HEK293 (cell line): Measurements from ENCODE around the gene SMIM29.

Experiments
- BCL11A ChIP-seq: fragments of 450-650 bp; formaldehyde crosslinking; IDR thresholded peaks from 2 replicates; pipeline ENCODE4 v1.5.1; 2016; ENCODE audit warnings: low read depth, missing biosample characterization, missing genetic modification characterization
- EGR2 ChIP-seq: fragments of 450-650 bp; formaldehyde crosslinking; IDR thresholded peaks from 2 replicates; pipeline ENCODE4 v1.5.1; 2016; ENCODE audit warnings: low read depth, missing biosample characterization, missing genetic modification characterization
- GLI4 ChIP-seq: fragments of 450-650 bp; formaldehyde crosslinking; IDR thresholded peaks from 2 replicates; pipeline ENCODE4 v1.5.1; 2016; ENCODE audit warnings: missing biosample characterization, missing genetic modification characterization
- GLIS1 ChIP-seq: fragments of 450-650 bp; formaldehyde crosslinking; IDR thresholded peaks from 2 replicates; pipeline ENCODE4 v1.5.1; 2016; ENCODE audit warnings: missing biosample characterization, missing genetic modification characterization
- GLIS2 ChIP-seq: fragments of 450-650 bp; formaldehyde crosslinking; IDR thresholded peaks from 2 replicates; pipeline ENCODE4 v1.5.1; 2016; ENCODE audit warnings: missing biosample characterization, missing genetic modification characterization
- INSM2 ChIP-seq: fragments of 450-650 bp; formaldehyde crosslinking; IDR thresholded peaks from 2 replicates; pipeline ENCODE4 v1.5.1; 2016; ENCODE audit warnings: missing biosample characterization, missing genetic modification characterization
- KLF10 ChIP-seq: fragments of 450-650 bp; IDR thresholded peaks from 2 replicates; pipeline ENCODE4 v1.5.1; 2018; ENCODE audit warnings: missing biosample characterization, mild to moderate bottlenecking, missing genetic modification characterization
- PATZ1 ChIP-seq: fragments of 450-650 bp; formaldehyde crosslinking; IDR thresholded peaks from 2 replicates; pipeline ENCODE4 v1.5.1; 2016; ENCODE audit warnings: missing biosample characterization, missing genetic modification characterization
- PBX3 ChIP-seq: sonication (generic); formaldehyde crosslinking; IDR thresholded peaks from 2 replicates; pipeline ENCODE4 v1.8.1; 2022; ENCODE audit warnings: mild to moderate bottlenecking, moderate library complexity, missing genetic modification reagents
- RBAK ChIP-seq: fragments of 450-650 bp; formaldehyde crosslinking; IDR thresholded peaks from 2 replicates; pipeline ENCODE4 v1.5.1; 2016; ENCODE audit warnings: missing biosample characterization, missing genetic modification characterization
- SP3 ChIP-seq: fragments of 450-650 bp; formaldehyde crosslinking; IDR thresholded peaks from 2 replicates; pipeline ENCODE4 v1.5.1; 2016; ENCODE audit warnings: missing biosample characterization, missing genetic modification characterization
- TCF7L2 ChIP-seq: IDR thresholded peaks from 2 replicates; pipeline ENCODE4 v1.6.1; 2011; ENCODE audit warnings: low read depth, mild to moderate bottlenecking, inconsistent platforms, low read length, moderate library complexity, borderline replicate concordance
- ZFHX2 ChIP-seq: fragments of 450-650 bp; formaldehyde crosslinking; conservative IDR thresholded peaks from 2 replicates; pipeline ENCODE4 v1.5.1; 2016; ENCODE audit warnings: missing biosample characterization, missing genetic modification characterization
- ZNF146 ChIP-seq: fragments of 450-650 bp; formaldehyde crosslinking; IDR thresholded peaks from 2 replicates; pipeline ENCODE4 v1.5.1; 2016; ENCODE audit warnings: missing biosample characterization, missing genetic modification characterization
- ZNF174 ChIP-seq: fragments of 450-650 bp; formaldehyde crosslinking; IDR thresholded peaks from 2 replicates; pipeline ENCODE4 v1.5.0; 2017; ENCODE audit warnings: missing biosample characterization, mild to moderate bottlenecking, missing genetic modification characterization
- ZNF223 ChIP-seq: fragments of 450-650 bp; formaldehyde crosslinking; IDR thresholded peaks from 2 replicates; pipeline ENCODE4 v1.5.1; 2016; ENCODE audit warnings: missing biosample characterization, missing genetic modification characterization
- ZNF239 ChIP-seq: fragments of 450-650 bp; formaldehyde crosslinking; IDR thresholded peaks from 2 replicates; pipeline ENCODE4 v1.5.1; 2016; ENCODE audit warnings: missing biosample characterization, missing genetic modification characterization
- ZNF366 ChIP-seq: fragments of 450-650 bp; formaldehyde crosslinking; conservative IDR thresholded peaks from 2 replicates; pipeline ENCODE4 v1.5.1; 2016; ENCODE audit warnings: missing biosample characterization, missing genetic modification characterization
- ZNF37A ChIP-seq: fragments of 450-650 bp; IDR thresholded peaks from 2 replicates; pipeline ENCODE4 v1.5.1; 2018; ENCODE audit warnings: missing biosample characterization, missing genetic modification characterization
- ZNF398 ChIP-seq: fragments of 450-650 bp; formaldehyde crosslinking; IDR thresholded peaks from 2 replicates; pipeline ENCODE4 v1.5.1; 2017; ENCODE audit warnings: missing biosample characterization, missing genetic modification characterization
- ZNF433 ChIP-seq: fragments of 450-650 bp; formaldehyde crosslinking; IDR thresholded peaks from 2 replicates; pipeline ENCODE4 v1.5.1; 2016; ENCODE audit warnings: missing biosample characterization, missing genetic modification characterization, low read depth
- ZNF48 ChIP-seq: fragments of 450-650 bp; formaldehyde crosslinking; IDR thresholded peaks from 2 replicates; pipeline ENCODE4 v1.5.1; 2016; ENCODE audit warnings: missing biosample characterization, missing genetic modification characterization
- ZNF530 ChIP-seq: fragments of 450-650 bp; formaldehyde crosslinking; IDR thresholded peaks from 2 replicates; pipeline ENCODE4 v1.5.1; 2016; ENCODE audit warnings: low read depth, missing biosample characterization, missing genetic modification characterization
- ZNF600 ChIP-seq: fragments of 450-650 bp; formaldehyde crosslinking; IDR thresholded peaks from 2 replicates; pipeline ENCODE4 v1.5.1; 2016; ENCODE audit warnings: missing biosample characterization, missing genetic modification characterization
- ZNF629 ChIP-seq: fragments of 450-650 bp; formaldehyde crosslinking; IDR thresholded peaks from 2 replicates; pipeline ENCODE4 v1.5.1; 2017; ENCODE audit warnings: missing biosample characterization, missing genetic modification characterization
- ZNF654 ChIP-seq: fragments of 450-650 bp; formaldehyde crosslinking; IDR thresholded peaks from 2 replicates; pipeline ENCODE4 v1.5.1; 2016; ENCODE audit warnings: low read depth, missing biosample characterization, missing genetic modification characterization
- ZNF692 ChIP-seq: fragments of 450-650 bp; formaldehyde crosslinking; IDR thresholded peaks from 2 replicates; pipeline ENCODE4 v1.5.1; 2016; ENCODE audit warnings: missing biosample characterization, missing genetic modification characterization
- ZNF76 ChIP-seq: fragments of 450-650 bp; formaldehyde crosslinking; IDR thresholded peaks from 2 replicates; pipeline ENCODE4; 2016; ENCODE audit warnings: low read depth, missing biosample characterization, missing genetic modification characterization, borderline replicate concordance

SMIM29 gene

DNA sequence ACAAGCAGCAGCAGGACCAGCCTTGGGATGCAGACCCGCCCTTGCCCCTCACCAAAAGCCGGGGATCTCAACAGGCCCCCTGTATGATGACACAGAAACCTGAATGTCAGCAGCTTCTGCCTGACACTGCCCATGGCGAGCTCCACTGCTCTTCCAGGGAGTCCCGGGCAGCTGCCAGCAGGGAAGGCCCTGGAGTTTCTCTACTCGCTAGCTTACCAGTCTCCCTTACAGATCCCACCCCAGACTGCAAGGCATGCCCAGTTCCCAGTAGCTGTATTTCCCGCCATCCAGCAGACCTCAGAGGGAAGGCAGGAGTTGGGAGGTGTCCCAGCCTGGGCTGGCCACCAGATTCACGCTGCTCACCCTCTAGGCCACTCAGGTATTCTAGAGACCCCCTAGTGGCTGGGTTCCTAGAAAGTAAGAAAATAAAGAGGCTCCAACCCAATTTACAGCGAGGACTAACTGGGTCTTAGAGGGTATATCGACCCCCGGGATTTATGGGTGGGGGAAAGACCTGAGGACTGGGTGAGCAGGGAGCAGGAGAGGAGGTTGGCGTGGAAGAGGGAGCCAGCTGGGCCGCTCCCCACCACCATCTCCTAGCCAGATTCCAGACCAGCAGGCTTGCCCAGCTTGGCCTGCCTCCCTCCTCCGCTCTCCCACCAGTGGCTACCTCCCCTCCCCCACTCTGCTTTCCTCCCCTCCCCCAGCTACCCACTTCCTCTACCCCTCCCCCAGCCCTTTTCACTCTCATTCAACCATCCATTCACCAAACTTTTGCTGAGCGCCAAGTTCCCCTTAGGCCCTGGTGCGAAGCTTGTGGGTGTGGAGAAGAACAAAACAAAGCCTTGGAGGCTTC, 21.8 kb downstream of the SMIM29 start (continued):
- TF ChIP-seq ZNF146 (tag by site-specific recombination), result no peak
- no peak for TF ChIP-seq TCF7L2
- TF ChIP-seq KLF10, result no peak
- TF ChIP-seq ZNF433 (tag by site-specific recombination), result no peak
- TF ChIP-seq RBAK, result no peak
- TF ChIP-seq ZNF398 (tag by site-specific recombination), result peak; percentile 21; the same call in 1 of the 2 replicates
- TF ChIP-seq ZNF37A (tag by site-specific recombination), result no peak
- TF ChIP-seq GLI4 (tag by site-specific recombination), result no peak
- peak; percentile 53 for TF ChIP-seq ZFHX2 (tag by site-specific recombination)
- no peak for TF ChIP-seq PATZ1 (tag by site-specific recombination)
- peak; percentile 34; the same call in 1 of the 2 replicates for TF ChIP-seq ZNF600 (tag by site-specific recombination)
- TF ChIP-seq ZNF692 (tag by site-specific recombination), result no peak
- TF ChIP-seq GLIS1 (tag by site-specific recombination), result no peak
- no peak for TF ChIP-seq BCL11A (tag by site-specific recombination)
- no peak for TF ChIP-seq ZNF239 (tag by site-specific recombination)
- no peak for TF ChIP-seq ZNF629
- TF ChIP-seq ZNF76 (tag by site-specific recombination), result no peak
- TF ChIP-seq ZNF174, result no peak
- TF ChIP-seq PBX3 (CRISPR knock-in tag), result no peak
- no peak for TF ChIP-seq GLIS2
- no peak for TF ChIP-seq ZNF530 (tag by site-specific recombination)
- TF ChIP-seq SP3 (tag by site-specific recombination), result no peak
- peak; percentile 72 for TF ChIP-seq EGR2 (tag by site-specific recombination)
- no peak for TF ChIP-seq ZNF366 (tag by site-specific recombination)
- no peak for TF ChIP-seq ZNF48 (tag by site-specific recombination)
- TF ChIP-seq ZNF223 (tag by site-specific recombination), result no peak
- TF ChIP-seq INSM2 (tag by site-specific recombination), result no peak
- no peak for TF ChIP-seq ZNF654 (tag by site-specific recombination)
